Liver (tissue), 3 donors: Measurements from ENCODE around the gene ARFRP1.

Source experiments
- EGR1 ChIP-seq, 2 donors: IDR thresholded peaks; 2 replicates each; pipeline ENCODE4 v1.6.1; 2016 to 2018; ENCODE audit warnings: antibody characterized with exemption in 2 of 2, low read depth in 2 of 2
- GABPA ChIP-seq, 2 donors: IDR thresholded peaks in 1 of 2; conservative IDR thresholded peaks in 1 of 2; 2 replicates each; pipeline ENCODE4 v1.6.1; 2016; ENCODE audit warnings: antibody characterized with exemption in 2 of 2, mild to moderate bottlenecking in 1 of 2, moderate library complexity in 1 of 2
- HNF4A ChIP-seq, 2 donors: conservative IDR thresholded peaks; 2 replicates each; pipeline ENCODE4 v1.6.1; 2016; ENCODE audit warnings: antibody characterized with exemption in 2 of 2, mild to moderate bottlenecking in 2 of 2
- NR2F2 ChIP-seq: IDR thresholded peaks from 2 replicates; pipeline ENCODE4 v1.6.1; 2016; ENCODE audit warnings: antibody characterized with exemption
- RAD21 ChIP-seq, 2 donors: IDR thresholded peaks; 2 replicates each; pipeline ENCODE4 v1.6.1; 2016; ENCODE audit warnings: antibody characterized with exemption in 2 of 2, mild to moderate bottlenecking in 2 of 2
- SP1 ChIP-seq: IDR thresholded peaks from 2 replicates; pipeline ENCODE4 v1.6.1; 2018; ENCODE audit warnings: antibody characterized with exemption, mild to moderate bottlenecking
- YY1 ChIP-seq: IDR thresholded peaks from 2 replicates; pipeline ENCODE4 v1.6.1; 2016; ENCODE audit warnings: antibody characterized with exemption, mild to moderate bottlenecking
- TF ChIP-seq, protein P1 (sequence below): fragments of 150-350 bp; IDR thresholded peaks from 2 replicates; pipeline ENCODE4 v1.5.1; 2017; ENCODE audit warnings: improper control_type of control experiment, low read depth, low read length; ENCODE audit not compliant: missing input control
- TF ChIP-seq, protein P2 (sequence below): IDR thresholded peaks from 2 replicates; pipeline ENCODE4 v1.6.1; 2016; ENCODE audit warnings: antibody characterized with exemption
- TF ChIP-seq, protein P3 (sequence below): IDR thresholded peaks from 2 replicates; pipeline ENCODE4 v1.6.1; 2016; ENCODE audit warnings: antibody characterized with exemption
- TF ChIP-seq, protein P4 (sequence below): IDR thresholded peaks from 2 replicates; pipeline ENCODE4 v1.6.1; 2016; ENCODE audit warnings: antibody characterized with exemption
- TF ChIP-seq, protein P5 (sequence below): IDR thresholded peaks from 2 replicates; pipeline ENCODE4 v1.6.1; 2016; ENCODE audit warnings: antibody characterized with exemption, mild to moderate bottlenecking
- donor health status: healthy.
- donor health status: healthy.

DNA sequence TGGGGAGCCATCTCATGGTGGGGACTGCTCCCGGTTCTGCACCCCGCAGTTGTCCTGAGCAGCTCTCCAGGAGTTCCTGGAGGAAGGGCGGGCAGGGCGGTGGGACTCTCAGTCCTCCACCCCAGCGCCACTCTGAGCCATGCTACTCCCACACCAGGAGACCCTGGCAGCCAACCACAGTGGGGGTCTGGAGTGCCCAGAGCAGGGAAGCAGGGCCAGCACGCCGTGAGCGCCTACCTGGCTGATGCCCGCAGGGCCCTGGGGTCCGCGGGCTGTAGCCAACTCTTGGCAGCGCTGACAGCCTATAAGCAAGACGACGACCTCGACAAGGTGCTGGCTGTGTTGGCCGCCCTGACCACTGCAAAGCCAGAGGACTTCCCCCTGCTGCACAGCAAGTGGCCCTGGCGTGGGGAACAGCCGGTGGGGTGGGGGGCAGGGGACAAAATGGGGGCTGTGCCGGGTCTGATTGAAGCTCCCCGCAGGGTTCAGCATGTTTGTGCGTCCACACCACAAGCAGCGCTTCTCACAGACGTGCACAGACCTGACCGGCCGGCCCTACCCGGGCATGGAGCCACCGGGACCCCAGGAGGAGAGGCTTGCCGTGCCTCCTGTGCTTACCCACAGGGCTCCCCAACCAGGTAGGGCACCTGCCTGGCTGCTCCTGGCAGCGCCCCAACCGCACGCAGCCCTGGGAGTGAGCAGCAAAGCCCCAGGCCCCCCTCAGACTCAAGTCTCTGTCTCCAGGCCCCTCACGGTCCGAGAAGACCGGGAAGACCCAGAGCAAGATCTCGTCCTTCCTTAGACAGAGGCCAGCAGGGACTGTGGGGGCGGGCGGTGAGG lies 13.0 kb downstream of the ARFRP1 start:
- TF ChIP-seq, protein P1, sequence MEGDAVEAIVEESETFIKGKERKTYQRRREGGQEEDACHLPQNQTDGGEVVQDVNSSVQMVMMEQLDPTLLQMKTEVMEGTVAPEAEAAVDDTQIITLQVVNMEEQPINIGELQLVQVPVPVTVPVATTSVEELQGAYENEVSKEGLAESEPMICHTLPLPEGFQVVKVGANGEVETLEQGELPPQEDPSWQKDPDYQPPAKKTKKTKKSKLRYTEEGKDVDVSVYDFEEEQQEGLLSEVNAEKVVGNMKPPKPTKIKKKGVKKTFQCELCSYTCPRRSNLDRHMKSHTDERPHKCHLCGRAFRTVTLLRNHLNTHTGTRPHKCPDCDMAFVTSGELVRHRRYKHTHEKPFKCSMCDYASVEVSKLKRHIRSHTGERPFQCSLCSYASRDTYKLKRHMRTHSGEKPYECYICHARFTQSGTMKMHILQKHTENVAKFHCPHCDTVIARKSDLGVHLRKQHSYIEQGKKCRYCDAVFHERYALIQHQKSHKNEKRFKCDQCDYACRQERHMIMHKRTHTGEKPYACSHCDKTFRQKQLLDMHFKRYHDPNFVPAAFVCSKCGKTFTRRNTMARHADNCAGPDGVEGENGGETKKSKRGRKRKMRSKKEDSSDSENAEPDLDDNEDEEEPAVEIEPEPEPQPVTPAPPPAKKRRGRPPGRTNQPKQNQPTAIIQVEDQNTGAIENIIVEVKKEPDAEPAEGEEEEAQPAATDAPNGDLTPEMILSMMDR = no peak
- TF ChIP-seq, protein P2, sequence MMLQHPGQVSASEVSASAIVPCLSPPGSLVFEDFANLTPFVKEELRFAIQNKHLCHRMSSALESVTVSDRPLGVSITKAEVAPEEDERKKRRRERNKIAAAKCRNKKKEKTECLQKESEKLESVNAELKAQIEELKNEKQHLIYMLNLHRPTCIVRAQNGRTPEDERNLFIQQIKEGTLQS = no peak
- TF ChIP-seq HNF4A (conservative IDR thresholded peaks at IDR 0.05) = no peak
- TF ChIP-seq YY1 = no peak
- no peak for TF ChIP-seq GABPA (IDR thresholded peaks at IDR 0.05 in 1 of 2, conservative IDR thresholded peaks at IDR 0.05 in 1 of 2)
- TF ChIP-seq, protein P3, sequence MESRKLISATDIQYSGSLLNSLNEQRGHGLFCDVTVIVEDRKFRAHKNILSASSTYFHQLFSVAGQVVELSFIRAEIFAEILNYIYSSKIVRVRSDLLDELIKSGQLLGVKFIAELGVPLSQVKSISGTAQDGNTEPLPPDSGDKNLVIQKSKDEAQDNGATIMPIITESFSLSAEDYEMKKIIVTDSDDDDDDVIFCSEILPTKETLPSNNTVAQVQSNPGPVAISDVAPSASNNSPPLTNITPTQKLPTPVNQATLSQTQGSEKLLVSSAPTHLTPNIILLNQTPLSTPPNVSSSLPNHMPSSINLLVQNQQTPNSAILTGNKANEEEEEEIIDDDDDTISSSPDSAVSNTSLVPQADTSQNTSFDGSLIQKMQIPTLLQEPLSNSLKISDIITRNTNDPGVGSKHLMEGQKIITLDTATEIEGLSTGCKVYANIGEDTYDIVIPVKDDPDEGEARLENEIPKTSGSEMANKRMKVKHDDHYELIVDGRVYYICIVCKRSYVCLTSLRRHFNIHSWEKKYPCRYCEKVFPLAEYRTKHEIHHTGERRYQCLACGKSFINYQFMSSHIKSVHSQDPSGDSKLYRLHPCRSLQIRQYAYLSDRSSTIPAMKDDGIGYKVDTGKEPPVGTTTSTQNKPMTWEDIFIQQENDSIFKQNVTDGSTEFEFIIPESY = no peak
- no peak for TF ChIP-seq RAD21 (IDR thresholded peaks at IDR 0.05)
- TF ChIP-seq SP1 = no peak
- no peak for TF ChIP-seq EGR1 (IDR thresholded peaks at IDR 0.05; ENCODE audit: low read depth in 2 of 2)
- TF ChIP-seq NR2F2 = no peak
- TF ChIP-seq, protein P4, sequence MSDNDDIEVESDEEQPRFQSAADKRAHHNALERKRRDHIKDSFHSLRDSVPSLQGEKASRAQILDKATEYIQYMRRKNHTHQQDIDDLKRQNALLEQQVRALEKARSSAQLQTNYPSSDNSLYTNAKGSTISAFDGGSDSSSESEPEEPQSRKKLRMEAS = no peak
- TF ChIP-seq, protein P5, sequence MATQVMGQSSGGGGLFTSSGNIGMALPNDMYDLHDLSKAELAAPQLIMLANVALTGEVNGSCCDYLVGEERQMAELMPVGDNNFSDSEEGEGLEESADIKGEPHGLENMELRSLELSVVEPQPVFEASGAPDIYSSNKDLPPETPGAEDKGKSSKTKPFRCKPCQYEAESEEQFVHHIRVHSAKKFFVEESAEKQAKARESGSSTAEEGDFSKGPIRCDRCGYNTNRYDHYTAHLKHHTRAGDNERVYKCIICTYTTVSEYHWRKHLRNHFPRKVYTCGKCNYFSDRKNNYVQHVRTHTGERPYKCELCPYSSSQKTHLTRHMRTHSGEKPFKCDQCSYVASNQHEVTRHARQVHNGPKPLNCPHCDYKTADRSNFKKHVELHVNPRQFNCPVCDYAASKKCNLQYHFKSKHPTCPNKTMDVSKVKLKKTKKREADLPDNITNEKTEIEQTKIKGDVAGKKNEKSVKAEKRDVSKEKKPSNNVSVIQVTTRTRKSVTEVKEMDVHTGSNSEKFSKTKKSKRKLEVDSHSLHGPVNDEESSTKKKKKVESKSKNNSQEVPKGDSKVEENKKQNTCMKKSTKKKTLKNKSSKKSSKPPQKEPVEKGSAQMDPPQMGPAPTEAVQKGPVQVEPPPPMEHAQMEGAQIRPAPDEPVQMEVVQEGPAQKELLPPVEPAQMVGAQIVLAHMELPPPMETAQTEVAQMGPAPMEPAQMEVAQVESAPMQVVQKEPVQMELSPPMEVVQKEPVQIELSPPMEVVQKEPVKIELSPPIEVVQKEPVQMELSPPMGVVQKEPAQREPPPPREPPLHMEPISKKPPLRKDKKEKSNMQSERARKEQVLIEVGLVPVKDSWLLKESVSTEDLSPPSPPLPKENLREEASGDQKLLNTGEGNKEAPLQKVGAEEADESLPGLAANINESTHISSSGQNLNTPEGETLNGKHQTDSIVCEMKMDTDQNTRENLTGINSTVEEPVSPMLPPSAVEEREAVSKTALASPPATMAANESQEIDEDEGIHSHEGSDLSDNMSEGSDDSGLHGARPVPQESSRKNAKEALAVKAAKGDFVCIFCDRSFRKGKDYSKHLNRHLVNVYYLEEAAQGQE = no peak
